Mesenchymal stem cell (in vitro differentiated cells and primary cell): ENCODE data around the gene USP25.
A peak's percentile ranks its signal among the peaks of the same experiment; 100 is the strongest.

Experiments used
- DNase-seq: peaks from one replicate; pipeline ENCODE4 v3.0.0-alpha.2; 2013
- H2AFZ ChIP-seq: one replicate; pipeline ENCODE4 v1.6.1; 2013; ENCODE audit warnings: low read depth, mild to moderate bottlenecking, control low read depth, inconsistent platforms, low read length, moderate library complexity
- H2AK5ac ChIP-seq: 2 replicates; pipeline ENCODE4 v1.6.1; 2013; ENCODE audit warnings: low read length, moderate library complexity, mild to moderate bottlenecking, inconsistent platforms; ENCODE audit not compliant: severe bottlenecking
- H2BK120ac ChIP-seq: one replicate; pipeline ENCODE4 v1.6.1; 2013; ENCODE audit warnings: low read depth, mild to moderate bottlenecking, inconsistent platforms, low read length, moderate library complexity
- H2BK12ac ChIP-seq, 2 experiments: one replicate each; pipeline ENCODE4 v1.6.1; 2013; ENCODE audit warnings: inconsistent platforms in 2 of 2, low read length in 2 of 2, mild to moderate bottlenecking in 2 of 2, moderate library complexity in 2 of 2, control low read depth in 1 of 2
- H2BK15ac ChIP-seq: one replicate; pipeline ENCODE4 v1.6.1; 2013; ENCODE audit warnings: mild to moderate bottlenecking, low read depth, inconsistent platforms; ENCODE audit not compliant: poor library complexity, severe bottlenecking
- H2BK5ac ChIP-seq: 2 replicates; pipeline ENCODE4 v1.6.1; 2013; ENCODE audit warnings: low read depth, mild to moderate bottlenecking, low read length, control low read depth, inconsistent platforms; ENCODE audit not compliant: poor library complexity, severe bottlenecking
- H3K14ac ChIP-seq, 2 experiments: one replicate each; pipeline ENCODE4 v1.6.1; 2013; ENCODE audit warnings: inconsistent platforms in 2 of 2, low read length in 2 of 2, control low read depth in 1 of 2, mild to moderate bottlenecking in 1 of 2, moderate library complexity in 1 of 2
- H3K18ac ChIP-seq, 2 experiments: one replicate each; pipeline ENCODE4 v1.6.1; 2013; ENCODE audit warnings: inconsistent platforms in 2 of 2, low read length in 2 of 2, control low read depth in 1 of 2, low read depth in 1 of 2, mild to moderate bottlenecking in 1 of 2
- H3K23ac ChIP-seq, 2 experiments: one replicate each; pipeline ENCODE4 v1.6.1; 2013; ENCODE audit warnings: inconsistent platforms in 2 of 2, low read length in 2 of 2, mild to moderate bottlenecking in 2 of 2, moderate library complexity in 2 of 2, control low read depth in 1 of 2
- H3K27ac ChIP-seq: 2 replicates; pipeline ENCODE4 v1.5.1; 2013; ENCODE audit warnings: mild to moderate bottlenecking, moderate library complexity, low read length, control low read depth, inconsistent platforms; ENCODE audit not compliant: poor library complexity, severe bottlenecking
- H3K27me3 ChIP-seq, 2 experiments: 2 replicates each; pipeline versions ENCODE4 v1.6.1 to v1.7.0; 2013; ENCODE audit warnings: low read length in 2 of 2, mild to moderate bottlenecking in 2 of 2, moderate library complexity in 2 of 2, control low read depth in 1 of 2, inconsistent platforms in 1 of 2; ENCODE audit not compliant: control insufficient read depth in 1 of 2, insufficient read depth in 1 of 2
- H3K36me3 ChIP-seq, 2 experiments: 2 replicates each; pipeline versions ENCODE4 v1.6.1 to v1.7.0; 2013; ENCODE audit warnings: low read length in 2 of 2, control low read depth in 1 of 2, inconsistent platforms in 1 of 2, low read depth in 1 of 2, mild to moderate bottlenecking in 1 of 2; ENCODE audit not compliant: insufficient read depth in 2 of 2, control insufficient read depth in 1 of 2
- H3K4ac ChIP-seq, 2 experiments: one replicate each; pipeline ENCODE4 v1.6.1; 2013; ENCODE audit warnings: inconsistent platforms in 2 of 2, low read length in 2 of 2, mild to moderate bottlenecking in 2 of 2, moderate library complexity in 2 of 2, control low read depth in 1 of 2, low read depth in 1 of 2
- H3K4me1 ChIP-seq: 2 replicates; pipeline ENCODE4 v1.6.1; 2013; ENCODE audit warnings: low read depth, low read length, control low read depth; ENCODE audit not compliant: control insufficient read depth, insufficient read depth
- H3K4me2 ChIP-seq: 2 replicates; pipeline ENCODE4 v1.6.1; 2013; ENCODE audit warnings: low read length, mild to moderate bottlenecking, inconsistent platforms; ENCODE audit not compliant: poor library complexity, severe bottlenecking
- H3K4me3 ChIP-seq, 2 experiments: 2 replicates each; pipeline versions ENCODE4 v1.5.1 to v1.7.0; 2013; ENCODE audit warnings: low read length in 2 of 2, mild to moderate bottlenecking in 2 of 2, control low read depth in 1 of 2, low read depth in 1 of 2; ENCODE audit not compliant: insufficient read depth in 1 of 2
- H3K79me1 ChIP-seq: replicated peaks from 2 replicates; pipeline ENCODE4 v1.6.1; 2013; ENCODE audit warnings: mild to moderate bottlenecking, control low read depth, low read length, inconsistent platforms; ENCODE audit not compliant: poor library complexity, severe bottlenecking
- H3K9ac ChIP-seq: 2 replicates; pipeline ENCODE4 v1.7.0; 2013; ENCODE audit warnings: mild to moderate bottlenecking, low read length, moderate library complexity
- H3K9me3 ChIP-seq: 2 replicates; pipeline ENCODE4 v1.7.0; 2013; ENCODE audit warnings: mild to moderate bottlenecking, low read length; ENCODE audit not compliant: control insufficient read depth
- H4K8ac ChIP-seq: one replicate; pipeline ENCODE4 v1.6.1; 2013; ENCODE audit warnings: inconsistent platforms, mild to moderate bottlenecking, low read length, moderate library complexity
- H4K91ac ChIP-seq: one replicate; pipeline ENCODE4 v1.6.1; 2013; ENCODE audit warnings: mild to moderate bottlenecking, low read length, inconsistent platforms
- WGBS: methylation state at CpG from one replicate; pipeline ENCODE4 v1.1.7; 2013; ENCODE audit warnings: mixed read lengths; 5-methylcytosine and 5-hydroxymethylcytosine counted together

Gene USP25

DNA sequence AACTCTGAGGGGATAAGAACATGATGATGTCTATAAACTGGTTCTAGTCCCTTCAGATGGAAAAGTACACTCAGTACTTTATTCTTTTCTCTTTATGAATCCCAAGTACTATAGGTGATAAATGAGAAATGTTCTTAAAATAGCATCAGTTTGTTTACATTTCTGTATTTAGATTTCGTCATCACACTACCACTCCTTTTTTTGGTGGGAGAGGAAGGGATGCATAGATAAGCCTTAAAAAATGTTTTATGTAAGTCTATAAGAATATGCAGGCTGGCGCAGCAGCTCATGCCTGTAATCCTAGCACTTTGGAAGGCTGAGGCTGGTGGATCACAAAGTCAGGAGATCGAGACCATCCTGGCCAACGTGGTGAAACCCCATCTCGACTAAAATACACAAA is 144.8 kb downstream of the USP25 start:
- Histone ChIP-seq H3K4me3 (no peak overlapping the region), H3K14ac (no peak overlapping the region), H2AK5ac (no peak overlapping the region), H4K91ac (no peak overlapping the region), H3K9ac (no peak overlapping the region), H2AFZ (no peak overlapping the region), H2BK15ac (no peak overlapping the region), H3K18ac (no peak overlapping the region), H3K79me1 (no peaks in the 10 kb centered on the region), H3K4me2 (no peak overlapping the region), H3K27ac (no peak overlapping the region), H3K9me3 (no peaks in the 10 kb centered on the region), H2BK12ac (no peak overlapping the region), H2BK120ac (no peak overlapping the region), H3K4ac (no peak overlapping the region), H3K27me3 (no peaks in the 10 kb centered on the region), H3K23ac (no peak overlapping the region), H2BK5ac (no peak overlapping the region), H3K36me3 (peaks cover 13 to 83% of the 10 kb centered on the region in 2 experiments), H3K4me1 (no peaks in the 10 kb centered on the region), H4K8ac (no peak overlapping the region)
- WGBS: 100% methylated on average over 4 of the region's 5 CpGs
- DNase-seq: peak; percentile 41

DNA sequence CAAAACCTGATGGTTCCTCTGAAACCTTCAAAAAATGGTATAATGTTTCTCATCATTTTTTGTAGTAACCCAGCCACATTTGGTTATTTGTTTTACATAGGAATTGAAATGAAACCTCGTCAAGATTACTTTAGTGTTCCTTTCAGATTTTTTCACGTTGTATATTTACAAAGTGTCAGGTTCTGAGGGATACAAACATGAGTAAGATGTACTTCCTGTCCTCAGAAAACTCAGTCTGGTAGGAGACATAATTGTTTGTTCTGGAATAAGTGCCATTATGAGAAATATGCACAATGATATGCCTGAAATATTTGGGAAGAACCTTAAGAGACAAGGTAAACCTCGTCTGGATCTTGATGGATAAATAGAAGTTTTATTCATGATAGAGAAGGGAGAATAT is 145.5 kb downstream of the USP25 start:
- no peak overlapping the region for H4K91ac ChIP-seq
- H3K4ac ChIP-seq: no peak overlapping the region
- H3K4me1 ChIP-seq: no peaks in the 10 kb centered on the region
- no peak overlapping the region for H2BK15ac ChIP-seq
- no peak overlapping the region for H3K14ac ChIP-seq
- no peak for DNase-seq
- 90% methylated on average over 3 of the region's 3 CpGs for WGBS
- H3K9me3 ChIP-seq: peaks cover under 1% of the 10 kb centered on the region
- no peak overlapping the region for H2BK12ac ChIP-seq
- H3K4me2 ChIP-seq: no peak overlapping the region
- H3K27me3 ChIP-seq: no peaks in the 10 kb centered on the region
- H3K36me3 ChIP-seq: peaks cover 14 to 85% of the 10 kb centered on the region in 2 experiments
- no peaks in the 10 kb centered on the region for H3K79me1 ChIP-seq
- H2BK120ac ChIP-seq: no peak overlapping the region
- no peak overlapping the region for H3K18ac ChIP-seq
- H2BK5ac ChIP-seq: no peak overlapping the region
- no peak overlapping the region for H3K4me3 ChIP-seq
- no peak overlapping the region for H3K23ac ChIP-seq
- H2AK5ac ChIP-seq: no peak overlapping the region
- no peak overlapping the region for H4K8ac ChIP-seq
- no peak overlapping the region for H3K27ac ChIP-seq
- H3K9ac ChIP-seq: no peak overlapping the region
- no peak overlapping the region for H2AFZ ChIP-seq

DNA sequence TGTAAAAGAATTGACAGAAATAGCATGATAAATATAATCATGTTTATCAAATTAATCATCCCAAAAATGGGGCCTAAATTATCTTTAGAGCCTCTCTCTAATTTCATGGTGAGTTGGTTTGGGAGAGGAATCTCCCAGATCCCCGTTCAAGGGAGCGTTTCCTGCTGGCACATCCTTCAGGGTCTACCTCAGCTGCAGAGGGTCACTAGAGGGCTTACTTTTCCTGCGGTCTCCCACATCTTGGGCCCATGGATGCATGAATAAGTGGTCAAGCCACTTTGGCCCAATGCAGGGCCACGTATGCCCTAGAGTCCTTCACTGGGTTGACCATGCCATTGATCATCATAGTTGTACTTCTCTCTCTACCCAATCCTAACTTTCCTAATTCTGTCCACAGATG is 164.1 kb downstream of the USP25 start:
- Histone ChIP-seq H3K27ac (no peak overlapping the region), H3K4ac (no peak overlapping the region), H3K14ac (no peak overlapping the region), H3K4me1 (peaks cover 5% of the 10 kb centered on the region), H2BK15ac (no peak overlapping the region), H3K27me3 (no peaks in the 10 kb centered on the region), H2AFZ (no peak overlapping the region), H3K4me2 (no peak overlapping the region), H2AK5ac (no peak overlapping the region), H3K23ac (no peak overlapping the region), H3K4me3 (no peak overlapping the region), H3K9me3 (no peaks in the 10 kb centered on the region), H2BK5ac (peak overlapping the region; percentile 14), H3K9ac (no peak overlapping the region), H3K36me3 (peaks cover 0 to 3% of the 10 kb centered on the region in 2 experiments), H3K18ac (no peak overlapping the region), H2BK120ac (no peak overlapping the region), H3K79me1 (no peaks in the 10 kb centered on the region), H2BK12ac (no peak overlapping the region), H4K8ac (no peak overlapping the region), H4K91ac (no peak overlapping the region)
- DNase-seq: no peak
- WGBS: 87% methylated on average over 4 of the region's 4 CpGs

DNA sequence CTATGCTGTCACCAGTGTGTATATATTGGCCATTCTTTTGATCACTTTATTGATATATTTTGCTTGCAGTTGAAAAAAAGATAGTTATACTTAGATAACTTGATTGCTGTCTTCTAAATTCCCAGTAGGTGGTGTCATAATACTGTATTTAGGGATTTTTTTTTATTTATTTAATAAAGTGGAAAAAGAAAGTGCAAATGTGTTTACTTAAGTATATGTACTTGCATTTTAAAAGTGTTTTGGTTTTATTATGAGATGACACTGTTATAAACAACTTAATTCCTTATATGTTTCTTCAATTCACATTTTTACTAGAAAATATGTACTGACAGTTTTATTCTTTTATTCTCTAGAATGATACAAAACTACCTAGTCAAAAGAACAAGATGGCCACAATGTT is 164.8 kb downstream of the USP25 start:
- H3K36me3 ChIP-seq: peaks cover 0 to 3% of the 10 kb centered on the region in 2 experiments
- peak overlapping the region; percentile 32 for H3K9ac ChIP-seq
- no peak overlapping the region for H3K18ac ChIP-seq
- H2AFZ ChIP-seq: no peak overlapping the region
- no peaks in the 10 kb centered on the region for H3K79me1 ChIP-seq
- H4K8ac ChIP-seq: no peak overlapping the region
- H3K27me3 ChIP-seq: no peaks in the 10 kb centered on the region
- no peak overlapping the region for H2BK5ac ChIP-seq
- no peak overlapping the region for H3K27ac ChIP-seq
- DNase-seq: peak; percentile 35
- H3K4me1 ChIP-seq: peaks cover 5% of the 10 kb centered on the region
- no peak overlapping the region for H2AK5ac ChIP-seq
- no peak overlapping the region for H2BK12ac ChIP-seq
- H2BK15ac ChIP-seq: no peak overlapping the region
- no peak overlapping the region for H3K4me3 ChIP-seq
- H4K91ac ChIP-seq: no peak overlapping the region
- H3K9me3 ChIP-seq: no peaks in the 10 kb centered on the region
- no peak overlapping the region for H2BK120ac ChIP-seq
- no peak overlapping the region for H3K14ac ChIP-seq
- no peak overlapping the region for H3K23ac ChIP-seq
- H3K4me2 ChIP-seq: no peak overlapping the region
- no peak overlapping the region for H3K4ac ChIP-seq
